DOHH2 (cell line): ENCODE data around the gene WRAP53.

Experiments
- H3F3A ChIP-seq: fragments of 200-600 bp; sonication (generic), shearing (Covaris generic); 2 replicates; pipeline ENCODE4 v1.6.0; 2016; ENCODE audit warnings: antibody characterized with exemption, mild to moderate bottlenecking; ENCODE audit not compliant: control insufficient read depth, insufficient read depth
- H3K27ac ChIP-seq: fragments of 200-600 bp; sonication (generic); 2 replicates; pipeline ENCODE4 v1.5.1; 2014; ENCODE audit warnings: low read depth, mild to moderate bottlenecking, low read length, moderate library complexity
- H3K27me3 ChIP-seq: fragments of 200-600 bp; sonication (generic); 2 replicates; pipeline ENCODE4 v1.6.1; 2014; ENCODE audit warnings: mild to moderate bottlenecking, low read length, mixed read lengths; ENCODE audit not compliant: control insufficient read depth
- H3K36me3 ChIP-seq: fragments of 200-600 bp; sonication (generic); 2 replicates; pipeline ENCODE4 v1.6.1; 2014; ENCODE audit warnings: mild to moderate bottlenecking, low read length, moderate library complexity, mixed read lengths; ENCODE audit not compliant: control insufficient read depth
- H3K4me1 ChIP-seq: fragments of 200-600 bp; sonication (generic); 2 replicates; pipeline ENCODE4 v1.6.1; 2014; ENCODE audit warnings: mild to moderate bottlenecking, low read length, mixed read lengths; ENCODE audit not compliant: control insufficient read depth
- H3K4me2 ChIP-seq: fragments of 200-600 bp; sonication (generic); 2 replicates; pipeline ENCODE4 v1.6.0; 2014; ENCODE audit warnings: mild to moderate bottlenecking, low read length, moderate library complexity
- H3K4me3 ChIP-seq: fragments of 200-600 bp; sonication (generic); 2 replicates; pipeline ENCODE4 v1.5.1; 2014; ENCODE audit warnings: mild to moderate bottlenecking, low read length, mixed read lengths
- H3K79me2 ChIP-seq: fragments of 200-600 bp; sonication (generic); 2 replicates; pipeline ENCODE4 v1.6.1; 2014; ENCODE audit warnings: mild to moderate bottlenecking, low read length, mixed read lengths; ENCODE audit not compliant: control insufficient read depth
- H3K9me2 ChIP-seq: fragments of 200-600 bp; sonication (generic); replicated peaks from 2 replicates; pipeline ENCODE4 v1.6.1; 2014; ENCODE audit warnings: mild to moderate bottlenecking, low read length, mixed read lengths; ENCODE audit not compliant: control insufficient read depth
- H3K9me3 ChIP-seq: fragments of 200-600 bp; sonication (generic); 2 replicates; pipeline ENCODE4 v1.6.1; 2014; ENCODE audit warnings: antibody characterized with exemption, low read length, mixed read lengths; ENCODE audit not compliant: control insufficient read depth, insufficient read depth
- H4K20me1 ChIP-seq: fragments of 200-600 bp; sonication (generic); 2 replicates; pipeline ENCODE4 v1.6.0; 2014; ENCODE audit warnings: low read depth, mild to moderate bottlenecking, antibody characterized with exemption, low read length, moderate library complexity; ENCODE audit not compliant: control insufficient read depth, insufficient read depth
- CTCF ChIP-seq: fragments of 200-600 bp; sonication (generic); IDR thresholded peaks from one replicate; pipeline ENCODE4 v1.5.1; 2014; ENCODE audit warnings: antibody characterized with exemption, mild to moderate bottlenecking, low read depth, low read length; ENCODE audit not compliant: poor library complexity, severe bottlenecking
- EZH2phosphoT487 ChIP-seq: fragments of 200-600 bp; sonication (generic); IDR thresholded peaks from 2 replicates; pipeline ENCODE4 v1.6.1; 2017; ENCODE audit warnings: borderline replicate concordance, mild to moderate bottlenecking, antibody characterized with exemption, low read length, moderate library complexity, mixed read lengths

Gene WRAP53

GRCh38 chr17:7711051-7711755 is 22.9 kb downstream of the WRAP53 start:
- Histone ChIP-seq H3K36me3 (no peaks in the 10 kb centered on the region), H3K27ac (no peak overlapping the region), H3K9me2 (no peaks in the 10 kb centered on the region), H3K9me3 (no peaks in the 10 kb centered on the region), H4K20me1 (no peaks in the 10 kb centered on the region), H3K4me3 (peak overlapping the region; percentile 27), H3K79me2 (no peaks in the 10 kb centered on the region), H3K4me1 (peaks cover 28% of the 10 kb centered on the region), H3F3A (0 out of 2 replicates have a peak, but pooled peaks cover 2% of the 10 kb centered on the region), H3K4me2 (peak overlapping the region; percentile 42), H3K27me3 (peaks cover 53% of the 10 kb centered on the region)
- TF ChIP-seq CTCF (peak; percentile 50), EZH2phosphoT487 (no peak)

- H3F3A ChIP-seq, result 0 out of 2 replicates have a peak, but pooled peaks cover 2% of the 10 kb centered on the region
- H3K4me2 ChIP-seq, result peak overlapping the region; percentile 19; the same call in 1 of the 2 replicates
- H3K79me2 ChIP-seq, result no peaks in the 10 kb centered on the region
- no peak overlapping the region for H3K27ac ChIP-seq
- peaks cover 32% of the 10 kb centered on the region for H3K4me1 ChIP-seq
- H3K4me3 ChIP-seq, result no peak overlapping the region
- peaks cover 53% of the 10 kb centered on the region for H3K27me3 ChIP-seq
- TF ChIP-seq EZH2phosphoT487 (no peak), CTCF (no peak)
- H3K9me3 ChIP-seq, result no peaks in the 10 kb centered on the region
- H3K36me3 ChIP-seq, result no peaks in the 10 kb centered on the region
- no peaks in the 10 kb centered on the region for H4K20me1 ChIP-seq
- H3K9me2 ChIP-seq, result no peaks in the 10 kb centered on the region
Measured at GRCh38 chr17:7712111-7712771, 24.0 kb downstream of the WRAP53 start.

GRCh38 chr17:7713782-7714181 is 25.5 kb downstream of the WRAP53 start:
- no peaks in the 10 kb centered on the region for H3K36me3 ChIP-seq
- no peak overlapping the region for H3K4me2 ChIP-seq
- H4K20me1 ChIP-seq, result no peaks in the 10 kb centered on the region
- no peaks in the 10 kb centered on the region for H3K9me2 ChIP-seq
- no peak overlapping the region for H3K27ac ChIP-seq
- H3F3A ChIP-seq, result 0 out of 2 replicates have a peak, but pooled peaks cover 2% of the 10 kb centered on the region
- peaks cover 67% of the 10 kb centered on the region for H3K27me3 ChIP-seq
- H3K4me1 ChIP-seq, result peaks cover 38% of the 10 kb centered on the region
- H3K4me3 ChIP-seq, result no peak overlapping the region
- no peaks in the 10 kb centered on the region for H3K9me3 ChIP-seq
- no peak for TF ChIP-seq EZH2phosphoT487
- TF ChIP-seq CTCF, result no peak
- H3K79me2 ChIP-seq, result no peaks in the 10 kb centered on the region
